CD4-positive, alpha-beta T cell treated with Interleukin-6 for 4 hours (primary cell): ENCODE measurements around the gene RNF187.

Source experiments
- DNase-seq: peaks from one replicate; pipeline ENCODE4 v3.0.0-alpha.2; 2020; ENCODE audit warnings: mixed read lengths

Gene RNF187

DNA sequence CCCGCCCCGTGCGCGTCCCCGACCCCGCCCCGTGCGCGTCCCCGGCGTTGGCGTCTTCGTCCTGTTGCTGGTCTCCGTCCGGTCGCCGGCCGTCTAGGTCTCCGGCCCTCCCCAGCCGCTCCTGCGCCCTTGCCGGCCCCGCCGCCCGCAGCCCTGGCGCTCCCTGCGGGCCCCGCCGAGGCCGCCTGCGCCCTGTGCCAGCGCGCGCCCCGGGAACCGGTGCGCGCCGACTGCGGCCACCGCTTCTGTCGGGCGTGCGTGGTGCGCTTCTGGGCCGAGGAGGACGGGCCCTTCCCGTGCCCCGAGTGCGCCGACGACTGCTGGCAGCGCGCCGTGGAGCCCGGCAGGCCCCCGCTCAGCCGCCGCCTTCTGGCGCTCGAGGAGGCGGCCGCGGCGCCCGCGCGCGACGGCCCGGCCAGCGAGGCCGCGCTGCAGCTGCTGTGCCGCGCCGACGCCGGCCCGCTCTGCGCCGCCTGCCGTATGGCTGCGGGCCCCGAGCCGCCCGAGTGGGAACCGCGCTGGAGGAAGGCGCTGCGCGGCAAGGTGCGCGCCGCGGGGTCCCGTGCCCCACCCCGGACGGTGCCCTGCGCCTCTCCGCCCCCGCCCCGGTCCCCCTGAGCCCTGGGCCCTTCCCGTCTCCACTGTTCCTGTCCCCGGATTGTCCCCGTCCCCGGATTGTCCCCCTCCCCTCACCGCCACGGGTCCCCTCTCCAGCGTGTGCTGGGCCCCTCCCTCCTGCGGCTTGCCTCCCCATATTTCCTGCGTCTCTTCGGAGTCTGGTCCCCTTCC is at the start of gene RNF187:
Gene RNF187, plus strand, starts transcription at position 47 of the 789 bp plus-strand sequence.
- DNase-seq: peak; percentile 86

DNA sequence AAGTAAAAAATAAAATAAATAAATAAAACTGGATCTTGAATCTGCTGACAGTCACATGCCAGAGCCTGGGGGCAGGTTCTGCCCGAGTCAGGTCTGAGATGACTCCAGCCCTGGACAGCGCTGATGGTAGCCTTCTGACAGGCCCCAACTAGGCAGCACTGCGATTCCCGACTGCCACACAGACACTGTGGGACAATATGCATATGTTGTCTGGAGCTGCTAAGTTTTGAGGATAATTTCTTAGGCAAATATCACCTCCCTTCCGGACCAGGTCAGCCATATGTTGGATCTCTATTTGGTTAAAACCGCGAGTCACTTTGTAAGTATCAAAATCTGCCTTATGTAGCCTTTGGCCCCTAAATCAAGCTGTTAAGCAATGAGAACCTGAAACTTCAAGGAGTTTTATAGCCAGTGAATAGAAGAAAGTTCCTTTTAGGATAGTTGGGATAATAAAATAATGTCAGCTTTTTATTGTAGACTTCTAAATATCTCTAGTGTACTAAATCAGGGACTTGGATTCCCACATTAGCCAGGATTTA is 49.7 kb upstream of the RNF187 start:
- DNase-seq: no peak

DNA sequence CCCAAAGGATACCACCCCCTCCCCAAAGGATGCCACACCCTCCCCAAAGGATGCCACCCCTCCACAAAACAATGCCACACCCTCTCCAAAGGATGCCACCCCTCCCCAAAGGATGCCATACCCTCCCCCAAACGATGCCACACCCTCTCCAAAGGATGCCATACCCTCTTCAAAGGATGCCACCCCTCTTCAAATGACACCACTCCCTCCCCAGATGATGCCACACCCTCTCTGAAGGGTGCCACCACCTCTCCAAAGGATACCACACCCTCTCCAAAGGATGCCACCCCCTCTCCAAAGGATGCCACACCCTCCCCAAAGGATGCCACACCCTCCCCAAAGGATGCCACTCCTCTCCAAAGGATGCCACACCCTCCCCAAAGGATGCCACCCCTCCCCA is 48.9 kb upstream of the RNF187 start:
- no peak for DNase-seq

DNA sequence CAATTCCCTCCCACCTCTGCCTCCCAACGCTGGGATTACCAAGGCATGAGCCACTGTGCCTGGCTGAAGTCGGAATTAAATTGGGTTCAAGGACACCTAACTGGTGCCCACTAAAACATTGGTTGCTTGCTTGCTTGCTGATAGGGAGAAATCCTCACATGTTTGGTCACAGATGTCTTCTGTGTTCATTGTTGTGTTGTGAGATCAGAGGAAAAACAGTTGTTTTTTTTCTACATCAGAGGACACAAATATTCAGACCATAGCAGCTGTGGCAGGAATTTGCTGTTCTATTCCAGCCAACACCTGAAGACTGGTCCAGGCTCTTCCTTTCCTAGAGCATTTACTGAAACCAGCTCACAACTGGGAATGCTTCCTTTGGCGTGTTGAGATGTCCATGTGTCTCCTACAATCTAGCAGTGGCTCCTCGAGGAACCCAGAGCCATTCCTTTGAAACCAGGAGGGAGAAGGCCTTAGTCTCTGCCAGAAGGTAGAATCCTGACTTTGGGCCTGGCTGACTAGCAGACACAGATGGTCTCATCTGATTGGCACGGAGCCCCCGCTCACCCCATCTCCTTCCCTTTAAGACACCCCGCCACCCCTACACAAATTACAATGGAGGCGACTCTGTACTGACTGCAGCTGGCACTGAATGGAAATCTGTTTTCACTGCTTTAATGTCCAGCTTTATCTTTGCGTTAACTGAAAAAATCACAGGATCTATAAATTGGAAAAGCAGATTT is 46.3 kb upstream of the RNF187 start:
- no peak for DNase-seq

DNA sequence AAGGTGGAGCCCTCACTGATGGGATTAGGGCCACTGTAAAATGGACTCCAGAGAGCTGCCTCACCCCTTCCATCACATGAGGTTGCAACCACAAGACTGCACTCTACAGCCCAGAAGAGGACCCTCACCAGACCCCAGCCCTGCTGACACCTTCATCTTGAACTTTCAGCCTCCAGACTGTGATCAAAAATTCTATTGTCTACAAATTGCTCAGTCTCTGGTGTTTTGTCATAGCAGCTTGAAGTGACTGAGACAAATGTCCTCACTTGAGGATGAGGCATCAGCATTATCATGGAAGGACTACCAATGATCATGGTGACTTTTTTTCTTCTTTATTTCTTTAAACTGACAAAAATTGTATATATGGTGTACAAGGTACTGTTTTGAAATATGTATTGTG is 43.8 kb upstream of the RNF187 start:
- no peak for DNase-seq

DNA sequence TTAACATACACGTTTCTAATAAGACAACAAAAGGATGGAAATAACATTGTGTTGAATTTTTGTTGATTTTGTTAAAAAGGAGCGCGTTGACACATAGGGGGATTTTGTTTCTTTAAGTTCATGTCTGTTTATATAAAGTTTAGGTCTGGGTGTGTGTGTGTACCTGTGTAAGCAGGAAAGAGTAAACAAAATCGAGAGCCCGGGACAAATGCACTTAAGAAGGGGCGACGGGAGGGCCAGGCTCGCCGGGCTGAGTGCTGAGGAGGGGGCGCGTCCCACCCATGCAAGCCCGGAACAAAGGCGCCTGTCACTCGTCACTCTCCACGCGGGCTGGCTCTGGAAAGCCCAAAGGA is 41.7 kb upstream of the RNF187 start:
- no peak for DNase-seq

DNA sequence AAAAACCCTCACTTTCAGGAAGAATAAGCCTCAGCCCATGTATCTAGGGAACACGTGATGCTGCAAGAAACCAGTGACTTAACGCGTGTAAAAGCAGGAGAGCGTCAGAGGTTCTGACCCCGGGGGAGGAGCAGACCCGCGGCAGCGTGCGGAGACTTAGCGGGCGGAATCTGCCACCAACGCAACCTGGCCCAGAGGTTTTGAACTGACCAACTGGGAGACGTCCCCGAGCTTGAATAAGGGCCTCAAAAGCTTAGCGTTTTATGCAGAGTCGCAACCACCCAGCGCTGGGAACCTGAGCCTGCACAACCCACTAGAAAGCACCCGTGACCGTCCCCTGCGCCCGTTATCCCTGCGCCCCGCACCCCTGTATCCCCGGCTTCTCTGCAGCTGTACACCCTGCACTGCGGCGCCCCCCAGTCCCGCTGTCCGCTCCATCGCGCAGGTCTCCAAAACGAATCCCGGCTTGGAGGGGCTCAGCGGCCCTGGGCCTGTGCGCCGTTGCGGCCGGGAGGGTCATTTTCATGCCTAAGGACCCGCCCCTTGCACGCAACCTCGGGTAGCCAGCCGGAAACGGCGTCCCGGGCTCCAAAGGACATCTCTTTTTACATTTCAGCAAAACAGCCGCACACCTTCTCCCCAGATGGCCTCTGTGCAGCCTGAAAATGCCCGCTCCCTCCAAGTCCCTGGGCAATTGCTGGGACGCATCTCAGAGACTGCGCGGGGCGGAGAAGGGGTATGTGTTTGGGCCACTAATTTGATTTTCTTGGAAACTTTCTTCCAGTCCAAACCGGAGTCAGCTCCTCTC is 41.1 kb upstream of the RNF187 start:
- peak; percentile 40 for DNase-seq

DNA sequence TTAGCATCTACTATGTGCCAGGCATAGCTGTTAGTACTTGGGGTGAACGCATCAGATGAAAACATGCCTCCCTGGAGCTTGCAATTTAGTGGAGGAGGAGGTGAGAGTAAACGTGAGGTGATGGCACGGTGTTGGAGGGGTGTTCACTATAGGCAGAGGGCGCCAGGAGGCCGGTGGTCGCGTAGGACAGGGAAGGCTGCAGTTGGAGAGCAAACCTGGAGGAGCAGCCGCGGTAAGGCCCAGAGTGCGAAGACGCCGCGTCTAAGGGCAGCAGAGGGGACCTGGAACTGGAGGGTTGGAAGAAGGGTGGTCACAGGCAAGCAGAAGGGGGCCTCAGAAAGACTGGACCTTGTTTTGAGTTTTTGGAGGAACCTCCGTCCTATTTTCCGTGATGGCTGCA is 40.3 kb upstream of the RNF187 start:
- no peak for DNase-seq

DNA sequence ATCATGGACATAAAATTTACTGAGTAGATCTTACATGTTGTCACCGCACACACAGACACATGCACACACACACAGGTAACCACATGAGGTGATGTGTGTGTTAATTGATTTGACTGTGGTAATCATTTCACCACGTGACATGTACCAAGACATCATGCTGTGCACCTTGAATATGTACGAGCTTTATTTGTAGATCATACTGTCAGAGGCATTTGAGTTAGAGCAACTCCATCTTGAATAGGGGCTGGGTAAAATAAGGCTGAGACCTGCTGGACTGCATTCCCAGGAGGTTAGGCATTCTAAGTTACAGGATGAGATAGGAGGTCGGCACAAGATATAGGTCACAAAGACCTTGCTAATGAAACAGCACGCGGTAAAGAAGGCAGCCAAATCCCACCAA is 38.8 kb upstream of the RNF187 start:
- no peak for DNase-seq

DNA sequence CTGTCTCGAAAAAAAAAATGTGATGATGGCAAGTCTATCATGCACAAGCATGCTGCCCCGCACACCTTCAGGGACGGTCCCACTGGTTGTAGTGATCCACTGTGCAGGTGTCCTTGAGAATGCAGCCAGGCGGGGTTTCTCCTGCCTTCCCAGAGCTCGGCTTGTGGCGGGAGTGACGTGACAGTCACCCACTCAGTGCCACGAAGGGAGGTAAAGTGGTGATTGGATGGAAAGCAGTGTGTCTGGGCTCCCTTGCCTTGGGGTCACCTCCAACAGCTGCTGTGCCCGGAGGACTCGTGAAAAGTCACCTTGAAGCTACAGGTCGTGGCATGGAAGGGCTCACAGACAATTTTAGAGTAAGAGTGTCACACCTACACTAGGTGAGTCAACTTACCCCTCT is 37.0 kb upstream of the RNF187 start:
- DNase-seq: no peak

DNA sequence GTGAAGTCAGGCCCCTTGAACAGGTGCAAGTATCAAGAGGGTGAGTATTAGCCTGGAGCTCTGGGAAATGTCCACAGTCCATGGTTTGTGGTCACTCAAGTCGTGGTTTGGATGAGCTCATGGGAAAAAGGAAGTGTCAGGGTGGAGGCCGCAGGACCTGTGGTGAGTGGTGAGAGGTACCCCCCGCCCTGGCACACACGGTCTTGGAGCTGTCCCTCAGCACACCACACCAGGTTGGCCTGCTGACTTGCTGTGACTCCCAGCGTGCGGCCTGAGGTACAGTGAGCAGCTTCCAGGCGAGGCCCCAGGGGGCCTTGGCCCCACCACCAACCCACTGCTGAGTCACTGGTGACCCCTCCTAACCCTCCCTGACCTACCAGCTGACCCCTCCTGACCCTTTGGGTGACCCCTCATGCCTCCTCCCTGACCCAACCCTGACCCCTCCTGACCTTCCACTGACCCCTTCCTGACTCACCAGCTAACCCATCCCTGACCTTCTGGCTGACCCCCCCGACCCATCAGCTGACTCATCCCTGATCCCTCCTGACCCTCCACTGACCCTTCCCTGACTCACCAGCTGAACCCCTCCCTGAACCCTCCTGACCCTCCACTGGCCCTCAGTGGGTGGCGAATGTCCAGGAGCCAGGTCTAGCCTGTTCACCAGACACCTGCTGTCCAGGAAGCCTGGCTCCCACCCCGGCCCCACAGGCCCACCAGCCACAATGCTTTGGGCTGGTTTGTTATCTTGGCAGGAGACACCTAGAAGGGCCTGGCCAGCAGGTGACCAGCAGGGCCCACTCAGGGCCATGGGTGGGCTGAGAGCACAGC is 34.8 kb upstream of the RNF187 start:
- DNase-seq: no peak

DNA sequence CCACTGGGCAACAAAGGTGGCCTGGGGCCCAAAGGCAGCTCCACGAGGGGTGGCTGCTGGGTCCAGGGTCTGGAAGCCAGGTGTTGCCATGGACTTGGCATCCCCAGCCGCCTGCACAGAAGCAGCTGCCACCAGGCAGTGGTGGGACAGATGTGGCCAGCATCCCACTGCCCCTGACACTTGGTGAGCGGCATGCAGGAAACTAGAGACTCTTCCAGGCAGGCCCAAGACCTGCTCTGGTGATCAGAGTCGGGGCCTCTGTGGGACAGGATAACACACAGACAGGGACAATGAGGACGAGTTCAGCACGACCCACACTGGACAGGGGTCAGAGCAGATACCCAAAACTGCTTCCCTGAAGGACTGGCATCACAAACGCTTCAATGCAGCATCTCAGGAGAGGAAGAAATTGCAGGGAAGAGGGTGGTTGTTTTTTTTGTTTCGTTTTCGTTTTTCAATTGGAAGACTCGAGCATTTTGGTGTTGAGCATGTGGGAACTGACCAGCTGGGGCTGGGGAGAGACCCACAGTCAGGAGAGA is 34.1 kb upstream of the RNF187 start:
- DNase-seq: no peak

DNA sequence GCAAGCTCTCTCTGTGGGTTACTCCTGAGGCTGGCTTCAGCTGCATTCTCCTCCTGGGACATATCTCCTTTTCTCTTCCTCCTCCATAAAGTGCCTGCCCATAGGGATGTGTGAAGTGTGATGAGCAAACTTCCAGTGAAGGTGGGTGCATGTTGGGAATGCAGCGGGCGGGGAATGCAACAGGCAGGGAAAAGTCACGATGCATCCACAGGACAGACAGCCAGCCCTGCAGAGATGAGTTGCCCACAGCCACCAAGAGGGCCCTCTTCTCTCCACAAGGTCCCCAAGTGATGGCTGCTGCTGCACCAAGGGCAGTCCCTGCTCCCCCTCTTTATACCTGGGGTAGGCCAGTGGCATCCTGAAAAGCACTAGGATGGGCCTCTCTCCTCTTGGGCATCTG is 33.6 kb upstream of the RNF187 start:
- no peak for DNase-seq

DNA sequence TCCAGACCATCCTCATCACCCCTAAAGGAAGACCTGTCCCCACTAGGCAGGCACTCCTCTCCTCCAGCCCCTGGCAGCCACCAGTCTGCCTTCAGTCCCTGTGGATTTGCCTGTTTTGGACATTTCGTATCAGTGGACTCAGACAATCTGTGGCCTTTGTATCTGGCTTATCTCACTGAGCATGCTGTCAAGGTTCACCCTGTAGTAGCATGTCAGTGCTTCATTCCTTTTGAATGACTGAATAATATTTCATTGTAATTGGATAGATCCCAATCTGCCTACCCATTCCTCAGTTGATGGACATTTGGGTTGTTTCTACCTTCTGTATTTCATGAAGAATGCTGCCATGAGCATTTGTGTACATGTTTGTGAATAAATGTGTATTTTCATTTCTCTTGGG is 32.9 kb upstream of the RNF187 start:
- DNase-seq: no peak

DNA sequence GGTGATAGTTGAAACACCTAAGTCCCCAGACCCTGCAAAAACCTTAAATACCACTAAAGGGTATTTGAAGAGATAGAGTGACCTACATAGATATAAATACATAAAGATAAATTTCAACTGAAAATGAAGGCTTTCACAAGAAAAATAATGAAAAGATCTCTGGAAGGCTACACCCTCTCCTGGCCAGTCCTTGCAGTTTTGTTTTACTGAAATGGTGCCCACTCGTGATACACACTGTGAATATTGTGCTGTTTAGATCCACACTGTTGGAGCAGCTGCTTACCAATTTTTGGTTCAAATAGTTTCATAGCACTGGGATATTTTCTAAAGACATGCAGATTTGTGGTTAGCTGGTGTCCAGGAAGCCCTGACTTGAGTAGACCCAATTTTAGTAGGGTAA is 31.5 kb upstream of the RNF187 start:
- no peak for DNase-seq

DNA sequence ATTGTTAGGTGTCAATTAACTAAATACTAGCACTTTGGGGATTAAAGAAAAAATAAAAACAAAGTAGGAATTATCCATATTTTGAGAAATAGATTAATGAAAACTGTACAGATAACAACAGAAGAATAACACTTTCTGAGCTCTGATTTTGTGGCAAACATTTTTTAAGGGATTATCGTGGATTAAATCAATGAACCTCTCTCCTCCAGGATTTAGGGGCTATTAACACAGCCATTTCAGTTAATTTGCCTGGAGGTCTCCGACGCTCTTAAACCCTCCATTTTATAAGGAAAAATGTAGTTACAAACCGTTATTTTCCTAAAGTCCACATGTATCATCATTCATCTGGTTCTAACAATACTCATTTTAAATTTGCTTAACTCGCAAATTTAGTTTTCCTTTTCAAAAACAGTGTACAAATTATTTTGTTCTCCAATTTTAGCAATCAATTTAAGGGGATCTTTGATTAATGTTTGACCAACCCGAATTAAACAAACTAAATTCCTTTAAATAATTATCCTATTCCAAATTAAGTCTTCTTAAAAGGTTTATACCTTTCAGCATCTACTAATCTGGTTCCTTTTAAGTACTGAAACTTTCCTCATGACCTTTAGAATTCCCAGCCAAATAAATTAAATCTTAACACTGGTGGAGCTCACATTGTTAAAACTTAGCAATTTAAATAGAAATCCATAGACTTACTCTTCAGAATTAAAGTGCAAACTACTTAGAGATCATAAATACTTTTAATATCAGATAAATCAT is 30.7 kb upstream of the RNF187 start:
- no peak for DNase-seq

DNA sequence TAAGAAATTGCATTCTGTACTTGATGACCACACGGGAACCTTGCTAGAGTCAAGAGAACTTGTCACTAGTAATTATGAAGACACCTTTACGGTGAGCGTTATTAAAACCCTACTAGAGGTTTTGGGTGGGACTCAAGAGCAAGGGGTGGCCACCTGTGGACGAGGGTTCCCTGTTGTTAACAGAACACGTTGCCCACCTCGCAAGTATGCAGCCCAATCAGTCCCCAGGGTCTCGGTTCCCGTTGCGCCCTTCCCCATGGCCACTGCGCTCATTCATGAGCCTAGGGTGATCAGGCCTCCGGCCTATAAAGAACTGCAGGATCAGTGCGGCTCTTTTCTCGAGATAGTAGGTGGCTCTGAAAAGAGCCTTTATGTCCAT is 30.2 kb upstream of the RNF187 start:
- no peak for DNase-seq

DNA sequence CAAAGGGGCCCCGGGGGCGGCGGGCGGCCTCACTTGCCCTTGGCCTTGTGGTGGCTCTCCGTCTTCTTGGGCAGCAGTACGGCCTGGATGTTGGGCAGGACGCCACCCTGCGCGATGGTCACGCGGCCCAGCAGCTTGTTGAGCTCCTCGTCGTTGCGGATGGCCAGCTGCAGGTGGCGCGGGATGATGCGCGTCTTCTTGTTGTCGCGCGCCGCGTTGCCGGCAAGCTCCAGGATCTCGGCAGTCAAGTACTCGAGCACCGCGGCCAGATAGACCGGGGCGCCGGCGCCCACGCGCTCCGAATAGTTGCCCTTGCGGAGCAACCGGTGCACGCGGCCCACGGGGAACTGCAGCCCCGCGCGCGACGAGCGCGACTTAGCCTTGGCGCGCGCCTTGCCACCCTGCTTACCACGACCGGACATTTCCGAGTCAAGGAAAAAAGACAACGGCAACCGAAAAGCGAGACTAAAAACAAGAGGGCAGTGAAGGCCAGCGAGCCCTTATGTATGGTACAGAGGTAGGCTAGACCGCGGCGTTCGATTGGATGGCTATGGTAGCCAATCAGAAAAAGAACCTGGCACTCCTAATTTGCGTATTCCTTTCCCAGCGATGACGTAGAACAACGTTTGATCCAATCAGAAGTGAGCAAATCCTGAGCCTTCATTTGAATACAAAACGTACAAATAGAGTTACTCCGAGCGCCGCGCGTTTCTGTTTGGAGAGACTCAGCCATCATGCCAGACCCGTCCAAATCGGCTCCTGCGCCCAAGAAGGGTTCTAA is 29.6 kb upstream of the RNF187 start:
- DNase-seq: peak; percentile 83

DNA sequence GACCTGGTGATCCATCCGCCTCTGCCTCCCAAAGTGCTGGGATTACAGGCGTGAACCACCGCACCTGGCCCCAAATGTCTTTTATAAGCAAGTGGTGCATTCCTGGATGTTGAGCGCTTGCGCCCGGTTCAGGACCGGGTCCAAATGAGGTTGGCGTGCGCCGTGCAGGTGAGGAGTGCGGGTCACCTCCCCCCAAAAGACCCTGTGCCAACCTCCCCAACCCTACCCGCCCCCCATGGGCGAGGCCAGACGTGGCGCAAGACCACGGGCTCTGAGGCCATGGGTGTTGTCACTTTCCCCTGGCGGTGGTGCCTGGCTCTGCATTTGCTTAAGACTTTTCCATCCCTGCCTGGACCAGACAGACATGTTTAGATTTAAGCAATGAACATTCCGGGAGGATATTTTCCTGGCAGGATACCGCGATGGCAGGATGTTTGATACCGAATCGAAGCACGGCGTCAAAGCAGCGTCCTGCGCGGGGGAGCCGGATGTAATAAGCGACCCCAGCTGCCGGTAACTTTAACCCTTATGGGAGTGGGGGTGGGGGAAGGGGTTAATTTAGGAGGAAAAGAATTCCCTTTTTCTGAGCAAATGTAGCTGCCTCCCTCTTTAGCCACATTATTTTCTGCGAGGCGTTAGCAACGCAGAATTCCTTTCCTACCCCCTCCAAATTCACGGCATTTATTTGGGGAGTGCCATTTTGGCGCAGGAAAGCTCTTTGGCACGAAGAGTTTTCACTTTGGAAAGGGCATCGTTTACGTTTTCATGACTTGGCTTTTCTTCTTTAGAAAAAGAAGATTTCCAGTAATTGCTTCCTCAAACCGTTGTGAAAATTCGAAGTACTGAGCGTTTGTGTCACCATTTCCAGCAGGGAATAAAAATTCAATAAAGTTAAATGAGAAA is 27.8 kb upstream of the RNF187 start:
- DNase-seq: peak; percentile 62

DNA sequence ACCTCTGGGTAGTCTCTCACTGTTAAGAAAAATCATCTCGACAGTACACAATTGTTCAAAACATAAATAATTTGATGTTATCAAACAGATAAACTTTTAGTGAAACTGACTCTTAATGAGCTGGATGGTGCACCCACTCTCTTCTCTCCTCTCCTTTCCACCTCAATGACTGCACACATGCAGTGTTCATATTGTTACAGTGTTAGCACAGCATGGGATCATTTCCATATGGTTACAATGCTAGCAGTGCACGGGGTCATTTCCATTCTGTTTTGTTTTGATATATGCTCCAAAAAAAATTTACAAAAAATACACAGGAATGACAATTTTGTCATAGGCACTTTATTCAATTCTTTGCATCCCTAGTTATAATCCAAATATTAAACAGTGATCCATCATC is 26.4 kb upstream of the RNF187 start:
- DNase-seq: no peak
